GM12878 (cell line): ENCODE data around the gene LAMA4. TPM values are rescaled to one million over a fixed set of nuclear protein-coding genes. Genes with fewer than 3 reads are reported as not detected.

Experiments used
- ATAC-seq: fragments of 200-7000 bp; cut with Tn5 transposase; 3 replicates; pipeline ENCODE4 v1.9.1; 2020; ENCODE audit warnings: mild to moderate bottlenecking, moderate library complexity
- BruUV-seq: library from RNA; stranded (reverse); fragments of 400-500 nt; replicated peaks from 2 replicates; lab custom pipeline; 2021; lab: Mats Ljungman, UMichigan
- CTCF ChIA-PET: fragments of 300-600 bp; sonication (Branson Sonifier 250); formaldehyde crosslinking; extraction: SDS; loops from one replicate; lab custom pipeline; 2021; ENCODE audit warnings: inconsistent platforms; lab: Yijun Ruan, JAX
- POLR2A ChIA-PET: fragments of 350-600 bp; formaldehyde crosslinking; extraction: SDS; loops from one replicate; lab custom pipeline; 2021; ENCODE audit warnings: inconsistent platforms; lab: Charles Lee
- RAD21 ChIA-PET: fragments of 300-600 bp; sonication (Branson Sonifier 250); formaldehyde crosslinking; loops from one replicate; lab custom pipeline; 2023; ENCODE audit warnings: antibody characterized with exemption; ENCODE audit not compliant: unreplicated experiment; lab: Charles Lee
- SMC1A ChIA-PET: fragments of 300-600 bp; sonication (Branson Sonifier 250); formaldehyde crosslinking; loops from one replicate; lab custom pipeline; 2023; ENCODE audit not compliant: unreplicated experiment, uncharacterized antibody; lab: Charles Lee
- DNase-seq: peaks from one replicate; pipeline ENCODE4 v3.0.0-alpha.2; 2011; ENCODE audit warnings: low read depth, low spot score
- FAIRE-seq: peaks from 3 replicates; lab custom pipeline; 2011; peaks lifted over from hg19 to GRCh38; lab: Jason Lieb, UNC
- H2AFZ ChIP-seq: 2 replicates; pipeline ENCODE4 v1.6.0; 2011; ENCODE audit warnings: low read depth, low read length, control low read depth; ENCODE audit not compliant: control insufficient read depth
- H3K27ac ChIP-seq: 2 replicates; pipeline ENCODE4 v1.5.1; 2011; ENCODE audit warnings: control low read depth; ENCODE audit not compliant: control insufficient read depth, insufficient read depth
- H3K27me3 ChIP-seq, 2 experiments: replicated peaks in 1 of 2; 2 replicates each; pipeline versions ENCODE4 v1.6.0 to v1.6.1; 2011; ENCODE audit warnings: low read length in 1 of 2; ENCODE audit not compliant: control insufficient read depth in 2 of 2, insufficient read depth in 2 of 2
- H3K36me3 ChIP-seq, 2 experiments: 2 replicates each; pipeline ENCODE4 v1.5.1; 2011; ENCODE audit warnings: low read length in 1 of 2; ENCODE audit not compliant: control insufficient read depth in 2 of 2, insufficient read depth in 2 of 2
- H3K4me1 ChIP-seq: 2 replicates; pipeline ENCODE4 v1.6.1; 2011; ENCODE audit warnings: mild to moderate bottlenecking, low read length, moderate library complexity, mixed read lengths; ENCODE audit not compliant: control insufficient read depth, insufficient read depth
- H3K4me2 ChIP-seq: 2 replicates; pipeline ENCODE4 v1.6.0; 2011; ENCODE audit warnings: control low read depth; ENCODE audit not compliant: control insufficient read depth, insufficient read depth
- H3K4me3 ChIP-seq: fragments of 200-600 bp; sonication (generic); 2 replicates; pipeline ENCODE4 v1.5.1; 2016
- H3K79me2 ChIP-seq: 2 replicates; pipeline ENCODE4 v1.6.0; 2011; ENCODE audit warnings: low read length; ENCODE audit not compliant: control insufficient read depth, insufficient read depth
- H3K9ac ChIP-seq: 2 replicates; pipeline ENCODE4 v1.8.0; 2011; ENCODE audit warnings: low read length, control low read depth, mixed read lengths; ENCODE audit not compliant: control insufficient read depth, insufficient read depth
- H3K9me3 ChIP-seq: replicated peaks from 3 replicates; pipeline ENCODE4 v1.5.1; 2011; ENCODE audit warnings: mild to moderate bottlenecking, low read length; ENCODE audit not compliant: control insufficient read depth, insufficient read depth
- H4K20me1 ChIP-seq: 2 replicates; pipeline ENCODE4 v1.6.0; 2011; ENCODE audit not compliant: control insufficient read depth, insufficient read depth
- BACH1 ChIP-seq: fragments of 450-650 bp; IDR thresholded peaks from 2 replicates; pipeline ENCODE4 v1.6.1; 2017; ENCODE audit warnings: mild to moderate bottlenecking, borderline replicate concordance
- BCL11A ChIP-seq: IDR thresholded peaks from 2 replicates; pipeline ENCODE4 v1.6.1; 2011; ENCODE audit warnings: low read depth, low read length
- BCL3 ChIP-seq: IDR thresholded peaks from 2 replicates; pipeline ENCODE4 v1.6.1; 2011; ENCODE audit warnings: borderline replicate concordance, low read depth, mild to moderate bottlenecking, moderate library complexity, low read length; ENCODE audit not compliant: insufficient read depth, poor library complexity, severe bottlenecking
- CHD1 ChIP-seq: IDR thresholded peaks from 2 replicates; pipeline ENCODE4 v1.6.1; 2012; ENCODE audit warnings: low read depth, low read length, improper control_type of control experiment
- CHD4 ChIP-seq: fragments of 200-600 bp; sonication (generic); IDR thresholded peaks from 2 replicates; pipeline ENCODE4 v1.6.1; 2016; ENCODE audit warnings: mild to moderate bottlenecking
- DPF2 ChIP-seq: fragments of 450-650 bp; IDR thresholded peaks from 2 replicates; pipeline ENCODE4 v1.6.1; 2017; ENCODE audit warnings: mild to moderate bottlenecking
- E2F8 ChIP-seq: fragments of 450-650 bp; IDR thresholded peaks from 2 replicates; pipeline ENCODE4 v1.6.1; 2018; ENCODE audit warnings: mild to moderate bottlenecking, low read depth, moderate library complexity; ENCODE audit not compliant: partially characterized antibody
- ESRRA ChIP-seq: IDR thresholded peaks from 2 replicates; pipeline ENCODE4 v1.6.1; 2012; ENCODE audit warnings: mild to moderate bottlenecking, low read length, improper control_type of control experiment
- JUNB ChIP-seq: IDR thresholded peaks from 2 replicates; pipeline ENCODE4 v1.6.1; 2016; ENCODE audit warnings: antibody characterized with exemption, mild to moderate bottlenecking
- KDM1A ChIP-seq: fragments of 200-600 bp; sonication (generic); IDR thresholded peaks from 2 replicates; pipeline ENCODE4 v1.6.1; 2016; ENCODE audit warnings: borderline replicate concordance
- KLF5 ChIP-seq: fragments of 450-650 bp; IDR thresholded peaks from 2 replicates; pipeline ENCODE4 v1.6.1; 2014; ENCODE audit warnings: mild to moderate bottlenecking; ENCODE audit not compliant: partially characterized antibody
- LARP7 ChIP-seq: fragments of 450-650 bp; IDR thresholded peaks from 2 replicates; pipeline ENCODE4 v1.6.1; 2017; ENCODE audit warnings: mild to moderate bottlenecking
- USF2 ChIP-seq: IDR thresholded peaks from 2 replicates; pipeline ENCODE4 v1.6.1; 2011; ENCODE audit warnings: low read depth, low read length, improper control_type of control experiment, borderline replicate concordance
- YY1 ChIP-seq: IDR thresholded peaks from 2 replicates; pipeline ENCODE4 v1.6.1; 2011; ENCODE audit warnings: low read depth, mild to moderate bottlenecking, low read length
- ZNF384 ChIP-seq: IDR thresholded peaks from 2 replicates; pipeline ENCODE4 v1.6.1; 2012; ENCODE audit warnings: low read depth, mild to moderate bottlenecking, low read length, improper control_type of control experiment, borderline replicate concordance
- ZNF592 ChIP-seq: fragments of 450-650 bp; IDR thresholded peaks from 2 replicates; pipeline ENCODE4 v1.6.1; 2017; ENCODE audit warnings: mild to moderate bottlenecking, moderate library complexity
- in situ Hi-C: fragments of 300-500 bp; cut with MboI; formaldehyde crosslinking; loops from 9 replicates; pipeline ENCODE4 v1.14.3; 2018; ENCODE audit warnings: mixed read lengths
- intact Hi-C: fragments of 100-400 bp; cut with micrococcal nuclease; formaldehyde crosslinking; loops from one replicate; pipeline ENCODE4 v1.14.2; 2022; ENCODE audit not compliant: unreplicated experiment
- polyA plus RNA-seq, 11 experiments: library from polyadenylated mRNA; depleted of rRNA in 4 of 11; unstranded in 6 of 11; stranded (reverse) in 5 of 11; fragments of >200 nt; fragmentation: Nextera tagmentation in 4 of 11; fragmentation: Illumina TruSeq in 1 of 11; extraction: Ambion mirVana in 4 of 11; extraction: Trizol in 1 of 11; gene quantifications; 1 replicate in 1 of 11; 2 replicates in 10 of 11; pipeline versions ENCODE4 v1.2.1 to v1.2.3, GENCODE V29; 2011 to 2016; ENCODE audit warnings: inconsistent platforms in 2 of 11, missing spikeins in 2 of 11, low read depth in 1 of 11
- total RNA-seq, 4 experiments: library from RNA; depleted of rRNA in 3 of 4; stranded (reverse); fragments of >200 nt in 3 of 4; fragmentation: Illumina TruSeq in 1 of 4; extraction: Trizol in 1 of 4; gene quantifications; 2 replicates each; pipeline versions ENCODE4 v1.2.1 to v1.2.3, GENCODE V29; 2013 to 2021

LAMA4 gene
- total and polyA plus RNA-seq, 10 of the 15 experiments (the other 5 are each of a cell fraction or from before 2014, with no cell fraction given): 0.11 to 0.21 (median 0.14) TPM; not detected in 7

GRCh38 chr6:112118034-112118433 is 136.3 kb downstream of the LAMA4 start:
- Histone ChIP-seq H3K79me2 (no peaks in the 10 kb centered on the region), H2AFZ (no peak overlapping the region), H3K27ac (no peak overlapping the region), H3K9ac (no peak overlapping the region), H3K36me3 (no peaks in the 10 kb centered on the region), H3K4me3 (no peak overlapping the region), H3K27me3 (no peaks in the 10 kb centered on the region; a peak in 2 of 4 replicates), H3K4me1 (no peaks in the 10 kb centered on the region), H3K9me3 (no peaks in the 10 kb centered on the region), H4K20me1 (no peaks in the 10 kb centered on the region), H3K4me2 (no peak overlapping the region)
- ChIA-PET SMC1A (no interaction called here), CTCF (interaction anchor here (1.2 kb wide), 1 partner anchor 45 kb away, joined by 3 read pairs; no protein-coding TSS in a partner anchor), RAD21 (no interaction called here), POLR2A (no interaction called here)
- ATAC-seq (no peak), FAIRE-seq (no peak), DNase-seq (no peak)
- intact Hi-C loops: no loop called here
- BruUV-seq: no TSS peak
- no peak for TF ChIP-seq KLF5
- TF ChIP-seq BCL3: no peak
- TF ChIP-seq BACH1: no peak
- TF ChIP-seq ZNF384: no peak
- no peak for TF ChIP-seq CHD1
- no peak for TF ChIP-seq DPF2
- TF ChIP-seq KDM1A: no peak
- no peak for TF ChIP-seq CHD4
- TF ChIP-seq BCL11A: no peak
- no peak for TF ChIP-seq ZNF592
- no peak for TF ChIP-seq YY1
- no peak for TF ChIP-seq LARP7
- no peak for TF ChIP-seq USF2
- TF ChIP-seq E2F8: no peak
- no peak for TF ChIP-seq JUNB
- TF ChIP-seq ESRRA: no peak
- in situ Hi-C loops: no loop called here
